ENCODE measurements around the gene TEAD1. TPM values are rescaled to one million over a fixed set of nuclear protein-coding genes. Genes with fewer than 3 reads are reported as not detected.
A peak's percentile ranks its signal among the peaks of the same experiment; 100 is the strongest.

TEAD1 gene
- polyA plus RNA-seq, 5 donors: 47.5 to 104 (median 79.0) TPM

GRCh38 chr11:12893787-12894672 is 219.8 kb downstream of the TEAD1 start:
- peak; percentile 28 to 50 for DNase-seq

- no peak for DNase-seq
Observed at GRCh38 chr11:12897390-12897789, 223.2 kb downstream of the TEAD1 start.

GRCh38 chr11:12897867-12898266 is 223.6 kb downstream of the TEAD1 start:
- no peak for DNase-seq

- peak; percentile 24 to 45 for DNase-seq
Observed at GRCh38 chr11:12900496-12900895, 226.3 kb downstream of the TEAD1 start.

GRCh38 chr11:12901272-12901671 is 227.1 kb downstream of the TEAD1 start:
- DNase-seq: no peak

GRCh38 chr11:12901874-12902481 is 227.8 kb downstream of the TEAD1 start:
- DNase-seq: no peak

- DNase-seq: no peak
Observed at GRCh38 chr11:12902791-12903486, 228.7 kb downstream of the TEAD1 start.

- DNase-seq: no peak
Observed at GRCh38 chr11:12905435-12905834, 231.2 kb downstream of the TEAD1 start.

GRCh38 chr11:12906501-12906900 is 232.3 kb downstream of the TEAD1 start:
- no peak for DNase-seq

GRCh38 chr11:12909879-12910278 is 235.7 kb downstream of the TEAD1 start:
- DNase-seq: no peak

GRCh38 chr11:12914400-12914912 is 240.2 kb downstream of the TEAD1 start:
- DNase-seq: peak; percentile 57 to 66

- no peak for DNase-seq
Observed at GRCh38 chr11:12915093-12915492, 240.9 kb downstream of the TEAD1 start.

GRCh38 chr11:12917822-12918221 is 243.6 kb downstream of the TEAD1 start:
- no peak for DNase-seq

- no peak for DNase-seq
Observed at GRCh38 chr11:12918667-12919066, 244.4 kb downstream of the TEAD1 start.

- no peak for DNase-seq
Observed at GRCh38 chr11:12922418-12922817, 248.2 kb downstream of the TEAD1 start.

GRCh38 chr11:12922980-12923507 is 248.8 kb downstream of the TEAD1 start:
- DNase-seq: no peak

GRCh38 chr11:12924650-12925049 is 250.4 kb downstream of the TEAD1 start:
- no peak for DNase-seq

- no peak for DNase-seq
Observed at GRCh38 chr11:12925520-12925919, 251.3 kb downstream of the TEAD1 start.

- DNase-seq: no peak
Observed at GRCh38 chr11:12927221-12927620, 253.0 kb downstream of the TEAD1 start.

GRCh38 chr11:12927886-12928285 is 253.7 kb downstream of the TEAD1 start:
- DNase-seq: peak in 1 of 2 donors; percentile 11

GRCh38 chr11:12930850-12931249 is 256.6 kb downstream of the TEAD1 start:
- DNase-seq: no peak

- DNase-seq: no peak
Observed at GRCh38 chr11:12932485-12932884, 258.3 kb downstream of the TEAD1 start.
